SKM-1 (cell line): Measurements from ENCODE around the gene IGIP.

Experiments
- DNase-seq: peaks from one replicate; lab custom pipeline; 2025; ENCODE audit not compliant: unreplicated experiment; lab: John Stamatoyannopoulos, UW

The IGIP gene

DNA sequence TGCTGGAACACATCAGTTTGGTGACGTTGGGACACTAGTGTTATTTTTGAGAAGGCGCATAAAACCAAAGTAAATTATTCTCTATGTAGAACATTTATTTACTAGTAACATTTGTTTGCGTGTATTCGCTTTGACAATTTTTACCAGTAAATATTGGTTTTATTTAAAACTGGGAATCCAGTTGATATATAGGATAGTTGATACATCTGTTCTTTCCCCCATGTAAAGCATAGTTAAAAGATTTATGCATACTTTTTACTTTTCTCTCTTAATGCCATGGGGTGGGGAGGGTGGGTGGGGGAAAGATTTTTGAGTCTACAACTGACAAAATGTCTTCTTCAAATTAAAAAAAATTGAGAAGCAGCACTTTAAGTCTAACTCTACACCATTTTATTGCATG lies at the start of gene IGIP:
Gene IGIP (plus strand): TSS at position 301 of the 400 bp plus-strand sequence. CDS start 2,540 bp downstream, outside the sequence.
- no peak for DNase-seq

DNA sequence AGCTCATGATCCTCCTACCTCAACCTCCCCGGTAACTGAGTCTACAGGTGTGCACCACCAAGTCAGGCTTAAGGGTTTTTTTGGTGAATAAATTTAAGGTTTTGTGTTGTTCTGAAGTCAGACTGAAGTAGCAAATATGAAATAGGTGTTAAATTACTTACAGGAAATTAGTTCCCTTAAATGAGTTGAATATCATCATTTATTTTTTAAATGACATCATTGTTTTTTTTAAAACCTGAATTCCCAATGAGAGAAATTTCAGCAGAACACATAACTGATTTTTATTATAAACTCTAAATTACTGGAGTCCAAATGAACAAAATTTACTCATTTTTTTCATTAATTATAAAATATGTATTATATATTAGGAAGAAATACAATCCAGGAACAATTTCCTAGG lies 49.6 kb upstream of the IGIP start:
- DNase-seq = no peak

DNA sequence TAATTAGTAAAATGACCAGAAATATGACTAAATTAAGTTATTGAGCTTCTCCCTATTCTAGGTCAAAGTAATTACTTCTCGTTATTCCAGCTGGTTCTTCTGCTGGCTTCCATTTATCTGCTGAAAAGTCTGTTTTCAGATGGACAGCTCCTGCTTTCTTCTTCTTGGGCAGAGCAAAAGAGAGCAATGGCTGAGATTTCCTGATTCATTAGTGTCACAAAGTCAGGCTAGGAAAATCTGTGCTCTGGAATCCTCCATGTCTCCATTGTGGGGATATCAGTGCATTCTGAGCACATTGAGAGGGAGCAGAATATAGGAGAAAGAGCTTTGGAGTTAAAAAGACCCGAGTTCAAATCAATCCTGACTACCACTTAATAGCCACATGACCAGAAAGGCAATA lies 48.9 kb upstream of the IGIP start:
- DNase-seq = no peak

DNA sequence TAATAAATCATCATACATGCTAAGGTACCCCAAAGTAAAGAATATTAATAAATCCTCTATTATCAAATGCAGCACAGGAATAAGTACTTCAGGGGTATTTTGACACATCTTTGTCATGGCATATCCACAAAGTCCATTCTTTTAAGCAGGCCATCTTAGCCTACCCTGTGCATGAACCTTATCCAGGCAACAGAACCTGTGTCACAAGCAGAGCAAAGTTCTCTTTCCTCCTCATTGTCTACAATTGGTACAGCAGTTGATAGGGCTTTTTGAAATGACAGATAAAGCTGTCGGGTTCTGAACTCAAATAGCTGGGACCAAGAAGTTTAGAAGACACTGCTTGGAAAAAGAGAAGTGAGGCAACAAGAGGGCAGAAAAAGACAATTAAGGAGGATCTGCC lies 42.6 kb upstream of the IGIP start:
- DNase-seq = no peak

DNA sequence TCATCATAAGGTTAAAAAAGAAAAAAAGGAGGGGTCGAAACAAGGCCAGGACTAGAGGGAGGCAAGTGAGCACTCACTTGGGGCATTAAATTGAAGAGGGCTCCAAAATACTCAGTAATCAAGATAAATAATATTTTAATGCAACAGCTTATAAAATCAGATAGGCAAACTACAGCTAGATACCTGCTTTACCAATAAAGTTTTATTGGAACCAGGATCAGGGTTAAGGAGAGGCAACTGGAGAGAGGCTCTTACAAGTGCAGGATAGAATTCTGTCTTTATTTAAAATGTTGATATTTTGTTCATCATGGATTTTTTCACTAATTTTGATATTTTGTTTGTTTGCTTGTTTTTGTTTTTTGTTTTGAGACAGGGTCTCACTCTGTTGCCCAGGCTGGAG lies 42.1 kb upstream of the IGIP start:
- DNase-seq = no peak

DNA sequence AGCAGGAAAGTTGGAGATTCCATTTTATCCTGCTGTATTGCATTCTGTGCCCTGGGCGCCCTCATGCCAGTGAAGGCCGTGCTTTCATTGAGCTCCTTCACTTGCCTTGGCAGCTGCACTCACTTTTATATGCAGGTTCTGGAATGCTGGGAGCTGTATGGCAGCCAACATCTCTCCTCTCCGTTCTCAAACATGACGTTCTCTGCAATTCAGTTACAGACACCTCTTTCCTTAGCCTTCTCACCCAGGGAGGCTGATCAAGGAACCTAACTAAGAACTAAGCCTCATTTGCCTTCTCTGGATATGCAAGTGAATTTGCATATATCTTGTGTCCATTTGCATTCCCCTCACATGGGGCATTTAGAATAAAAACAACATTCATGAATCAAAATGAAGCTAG lies 41.2 kb upstream of the IGIP start:
- no peak for DNase-seq

DNA sequence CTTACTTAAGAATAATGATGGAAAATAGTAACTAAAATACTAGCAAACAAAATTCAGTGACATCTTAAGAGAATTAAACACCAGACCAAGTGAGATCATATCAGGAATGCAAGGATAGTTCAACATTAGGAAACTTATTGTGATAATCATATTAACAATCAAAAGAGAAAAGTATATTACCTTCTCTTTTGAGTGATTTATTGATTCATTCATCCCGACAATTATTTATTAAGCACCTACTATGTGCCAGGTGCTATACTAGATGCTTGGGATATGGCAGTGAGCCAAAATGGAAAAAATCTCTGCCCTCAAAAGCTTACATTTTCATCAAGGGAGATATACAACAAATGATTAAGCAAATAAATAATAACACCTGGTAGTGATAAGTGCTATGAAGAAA lies 35.5 kb upstream of the IGIP start:
- no peak for DNase-seq

DNA sequence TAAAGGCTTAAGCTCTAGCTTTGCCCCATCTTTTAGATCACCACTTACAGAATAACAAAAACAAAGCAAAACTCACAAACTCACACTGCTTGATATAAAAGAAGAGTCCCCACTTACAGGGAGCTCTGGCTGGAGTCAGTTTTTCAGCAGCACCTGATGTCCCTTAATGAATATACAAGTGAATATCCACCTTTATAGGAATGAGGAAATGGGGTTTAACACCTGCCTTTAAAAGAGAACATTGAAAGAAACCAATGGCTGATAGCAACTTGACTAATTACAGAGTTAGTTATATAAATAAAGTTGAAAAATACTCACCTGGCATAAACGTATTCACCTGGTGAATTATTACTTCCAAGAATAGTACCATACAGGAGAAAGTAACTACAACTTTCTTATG lies 32.6 kb upstream of the IGIP start:
- no peak for DNase-seq

DNA sequence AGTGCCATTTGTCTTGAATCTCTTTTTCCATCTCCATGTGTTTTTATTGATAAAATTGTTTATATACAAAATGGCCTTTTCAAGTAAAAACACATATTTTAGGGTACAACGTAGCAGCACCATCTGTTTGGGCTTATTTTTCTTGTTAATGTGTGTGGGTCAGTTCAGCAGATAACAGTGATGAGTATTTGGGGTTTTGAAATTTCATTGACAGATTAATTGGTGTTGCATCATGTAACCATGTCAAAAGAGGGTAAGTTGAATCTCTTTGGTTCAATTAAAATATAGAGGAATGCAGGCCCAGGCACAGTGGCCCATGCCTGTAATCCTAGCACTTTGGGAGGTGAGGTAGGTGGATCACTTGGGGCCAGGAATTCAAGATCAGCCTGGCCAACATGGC lies 31.9 kb upstream of the IGIP start:
- DNase-seq = no peak

DNA sequence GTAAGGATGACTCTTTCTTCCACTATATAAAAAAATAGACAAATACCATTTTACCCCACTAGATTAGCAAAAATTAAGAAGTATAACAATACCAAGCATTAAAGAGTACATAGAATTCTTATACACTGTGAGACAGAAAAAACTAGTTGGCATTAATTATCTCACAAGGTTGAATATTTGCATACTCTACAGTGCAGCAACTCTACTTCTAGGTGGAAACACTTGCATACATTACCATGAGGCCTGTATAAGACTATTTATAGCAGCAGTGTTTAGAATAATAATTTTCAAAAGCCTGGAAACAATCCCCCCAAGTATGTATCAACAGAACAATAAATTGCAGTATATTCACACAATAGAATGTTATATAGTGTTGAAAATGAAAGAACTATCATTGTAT lies 30.8 kb upstream of the IGIP start:
- DNase-seq = no peak

DNA sequence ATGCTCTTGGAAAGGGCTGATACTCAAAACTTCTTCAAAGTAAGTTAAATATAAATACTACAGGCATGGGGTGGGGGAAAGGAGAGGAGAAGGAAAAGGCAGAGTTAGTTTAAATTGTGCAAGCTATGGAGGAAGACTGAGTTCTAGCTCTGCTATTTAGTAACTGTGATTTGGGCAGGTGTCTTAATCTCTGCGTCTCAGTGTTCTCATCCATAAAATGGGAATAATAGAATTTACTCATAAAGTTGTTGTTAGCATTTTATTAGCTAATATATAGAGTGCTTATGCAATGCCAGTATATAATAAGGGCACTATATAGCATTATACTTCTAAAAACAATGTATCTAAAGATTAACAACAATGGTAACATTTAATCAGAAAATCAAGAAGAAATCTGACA lies 24.6 kb upstream of the IGIP start:
- no peak for DNase-seq

DNA sequence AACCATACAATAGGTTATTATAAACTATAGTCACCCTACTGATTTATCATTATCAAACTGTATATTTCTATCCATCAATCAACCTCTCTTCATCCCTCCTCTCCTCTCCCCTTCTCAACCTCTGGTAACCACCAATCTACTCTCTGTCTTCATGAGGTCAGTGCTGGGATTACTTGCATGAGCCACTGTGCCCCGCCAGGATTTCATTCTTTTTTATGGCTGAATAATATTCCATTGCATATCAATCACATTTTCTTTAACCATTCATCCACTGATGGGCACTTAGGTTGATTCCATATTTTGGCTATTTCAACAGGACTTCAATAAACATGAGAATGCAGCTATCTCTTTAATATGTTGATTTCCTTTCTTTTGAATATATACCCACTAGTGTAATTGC lies 22.6 kb upstream of the IGIP start:
- DNase-seq = no peak

DNA sequence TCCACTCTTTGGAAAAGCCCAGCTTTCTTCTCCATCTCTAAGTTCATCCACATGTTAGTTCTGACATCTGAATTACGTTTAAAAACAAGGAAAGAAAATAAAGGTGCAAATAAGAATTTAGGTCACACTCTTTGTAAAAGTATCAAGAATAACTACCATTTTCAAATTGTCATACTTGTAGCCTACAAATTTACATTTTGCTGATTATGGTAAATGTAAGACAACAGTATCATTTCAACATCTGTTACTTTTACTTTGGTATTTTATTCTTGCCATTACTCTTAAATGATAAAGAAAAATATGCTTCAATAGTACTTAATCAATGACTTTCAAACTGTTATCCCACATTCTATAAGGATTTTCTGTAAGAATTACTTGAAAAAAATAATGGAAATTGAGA lies 21.6 kb upstream of the IGIP start:
- DNase-seq = no peak

DNA sequence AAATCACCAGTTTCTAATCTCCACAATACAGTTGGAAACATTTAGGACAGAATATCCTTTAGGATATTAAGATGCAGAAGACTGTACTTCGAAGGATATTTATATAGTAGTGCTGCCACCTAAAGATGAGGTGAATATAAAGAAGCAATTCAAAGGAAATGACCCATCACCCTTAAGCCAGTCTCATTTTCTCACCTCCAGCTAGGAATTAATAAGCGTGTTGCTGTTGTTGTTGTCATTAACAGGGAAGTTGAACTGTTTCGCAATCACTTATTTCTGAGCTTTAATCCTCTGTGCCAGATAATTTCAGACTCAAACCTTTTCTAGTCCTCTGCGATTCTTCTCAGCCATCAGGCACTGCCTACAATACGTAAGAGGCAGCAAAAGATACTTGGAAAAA lies 19.6 kb upstream of the IGIP start:
- DNase-seq = no peak

DNA sequence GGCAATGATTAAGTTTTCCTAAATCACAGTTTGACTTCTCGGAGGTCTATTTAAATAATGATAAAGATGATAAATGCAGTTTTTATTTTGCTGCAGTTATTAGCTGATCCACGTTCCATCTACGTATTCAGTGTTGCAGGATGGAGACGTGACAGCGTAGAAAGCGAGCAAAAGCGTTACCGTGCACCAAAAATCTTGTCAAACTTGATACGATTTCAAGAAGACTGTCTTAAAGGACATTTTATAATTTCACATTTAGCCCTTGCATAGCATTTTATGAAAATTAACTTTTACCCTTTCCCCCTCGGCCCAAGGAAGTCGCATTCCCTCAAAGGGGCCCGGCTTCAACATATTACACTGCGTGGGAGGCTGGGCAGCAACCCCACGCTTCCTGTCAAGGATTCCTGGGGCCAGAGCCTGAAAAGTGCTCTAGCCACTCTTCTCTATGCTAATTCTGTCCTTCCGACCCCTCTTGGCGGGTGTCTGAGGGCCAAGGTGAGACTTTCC lies 18.9 kb upstream of the IGIP start:
- no peak for DNase-seq

DNA sequence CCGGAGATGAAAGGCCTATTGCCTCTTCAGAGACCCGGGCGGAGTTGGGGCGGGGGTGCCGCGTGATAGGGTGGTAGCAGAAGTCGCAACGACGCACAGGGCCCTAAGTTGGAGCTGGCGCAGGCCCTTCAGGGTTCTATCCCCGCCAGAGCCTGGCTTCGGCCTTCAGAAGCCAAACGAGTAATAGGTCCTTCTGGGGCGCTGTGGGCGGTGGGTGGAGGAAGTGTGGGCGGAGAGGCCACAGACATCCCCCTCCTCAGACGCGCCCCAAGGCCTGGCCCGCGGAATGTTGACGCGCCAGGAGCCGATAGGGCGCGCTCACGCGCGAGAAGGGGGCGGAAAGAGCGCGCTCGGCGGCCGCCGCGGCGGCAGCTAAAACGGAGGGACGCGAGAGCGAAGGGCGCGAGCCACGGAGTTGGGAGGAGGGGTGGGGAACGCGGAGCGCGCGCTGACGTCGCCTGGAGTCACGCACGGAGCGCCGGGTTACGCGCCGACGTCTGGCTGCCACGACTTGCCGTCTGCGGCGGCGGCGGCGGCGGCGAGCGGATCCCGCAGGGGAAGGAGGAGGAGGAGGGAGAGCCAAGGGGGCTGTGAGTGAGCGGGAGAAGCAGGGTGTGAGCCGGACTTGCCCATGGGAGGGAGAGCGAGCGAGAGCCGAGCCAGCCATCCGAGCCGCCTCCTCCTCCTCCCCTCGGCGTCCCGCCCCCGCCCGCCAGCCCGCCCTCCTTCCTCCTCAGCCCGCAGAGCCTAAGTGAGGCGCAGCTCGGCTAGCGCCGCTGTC lies 18.2 kb upstream of the IGIP start:
- peak; percentile 84 for DNase-seq

DNA sequence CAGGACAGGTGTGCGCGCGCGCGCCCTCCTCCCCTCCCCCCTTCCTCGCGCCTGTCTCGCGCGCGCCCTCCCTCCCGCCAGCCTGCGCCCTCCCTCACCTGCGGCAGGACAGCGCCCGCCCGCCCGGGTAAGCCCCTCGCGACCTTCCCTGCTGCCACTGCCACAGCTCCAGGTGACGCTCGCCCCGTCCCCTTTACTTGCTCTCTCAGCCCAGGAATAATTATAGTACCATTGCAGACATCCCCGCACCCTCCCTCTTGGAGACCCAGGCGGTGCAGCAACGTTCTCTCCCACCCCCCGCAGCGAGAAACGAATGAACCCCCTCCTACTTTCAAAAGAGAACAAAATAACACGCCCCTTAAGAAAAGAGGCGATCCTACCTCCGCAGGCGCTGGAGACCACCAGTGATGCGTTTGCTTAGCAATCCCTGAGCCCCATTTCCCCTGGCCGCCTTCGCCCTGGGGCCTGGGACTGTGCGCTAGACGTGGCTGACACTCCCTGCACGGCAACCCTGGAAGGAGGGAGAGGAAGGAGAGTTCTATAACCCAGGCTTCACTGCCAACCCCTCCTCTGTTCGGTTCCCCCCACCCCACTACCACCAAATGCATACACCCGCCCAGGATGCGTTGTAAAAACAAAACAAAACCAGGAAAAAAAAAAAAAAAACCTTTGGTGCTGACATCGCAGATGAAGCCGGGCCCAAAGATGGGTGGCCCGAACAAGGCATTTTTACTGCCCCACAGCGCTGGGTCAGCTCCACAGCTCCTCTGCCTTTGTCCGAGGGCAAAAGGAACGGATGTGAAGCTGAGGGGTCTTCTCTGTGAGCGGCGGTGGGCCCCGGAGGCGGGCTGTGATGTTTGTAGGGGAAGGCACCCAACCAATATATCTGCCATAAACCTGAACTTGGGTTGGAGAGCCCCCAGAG lies 17.4 kb upstream of the IGIP start:
- no peak for DNase-seq

DNA sequence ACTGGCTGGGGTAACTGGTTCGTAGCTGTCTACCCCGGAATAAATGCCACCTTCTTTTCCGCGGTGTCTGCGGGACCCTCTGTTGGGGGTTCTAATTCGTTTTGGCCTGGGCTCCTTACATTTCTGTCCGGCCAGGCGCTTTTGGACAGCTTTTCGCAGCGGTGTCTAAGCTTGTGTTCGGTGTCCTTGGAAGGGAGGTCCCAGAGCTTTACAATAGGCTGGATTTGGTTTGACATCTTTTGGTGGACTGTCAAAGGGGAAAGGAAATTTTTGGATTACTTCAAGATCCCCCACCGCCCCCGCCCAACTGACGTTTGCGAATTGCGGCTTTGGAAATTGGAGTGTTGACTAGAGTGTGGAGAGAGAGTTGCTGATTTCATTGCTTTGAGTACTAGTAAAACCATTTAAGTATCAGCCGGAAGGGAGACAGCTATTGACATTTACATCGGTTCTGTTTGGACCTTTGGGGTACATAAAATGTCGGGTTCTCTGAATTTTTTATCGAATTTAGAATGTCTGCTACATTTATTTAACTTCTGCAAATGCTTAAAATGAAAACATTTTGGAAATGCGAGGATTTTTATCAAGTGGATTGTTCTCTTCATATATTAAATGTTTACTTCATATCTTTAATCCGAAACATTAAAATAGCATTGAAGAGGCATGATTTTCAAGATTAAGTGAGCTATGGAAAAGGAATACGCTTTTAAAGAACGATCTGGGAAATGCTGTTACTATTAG lies 16.5 kb upstream of the IGIP start:
- no peak for DNase-seq

DNA sequence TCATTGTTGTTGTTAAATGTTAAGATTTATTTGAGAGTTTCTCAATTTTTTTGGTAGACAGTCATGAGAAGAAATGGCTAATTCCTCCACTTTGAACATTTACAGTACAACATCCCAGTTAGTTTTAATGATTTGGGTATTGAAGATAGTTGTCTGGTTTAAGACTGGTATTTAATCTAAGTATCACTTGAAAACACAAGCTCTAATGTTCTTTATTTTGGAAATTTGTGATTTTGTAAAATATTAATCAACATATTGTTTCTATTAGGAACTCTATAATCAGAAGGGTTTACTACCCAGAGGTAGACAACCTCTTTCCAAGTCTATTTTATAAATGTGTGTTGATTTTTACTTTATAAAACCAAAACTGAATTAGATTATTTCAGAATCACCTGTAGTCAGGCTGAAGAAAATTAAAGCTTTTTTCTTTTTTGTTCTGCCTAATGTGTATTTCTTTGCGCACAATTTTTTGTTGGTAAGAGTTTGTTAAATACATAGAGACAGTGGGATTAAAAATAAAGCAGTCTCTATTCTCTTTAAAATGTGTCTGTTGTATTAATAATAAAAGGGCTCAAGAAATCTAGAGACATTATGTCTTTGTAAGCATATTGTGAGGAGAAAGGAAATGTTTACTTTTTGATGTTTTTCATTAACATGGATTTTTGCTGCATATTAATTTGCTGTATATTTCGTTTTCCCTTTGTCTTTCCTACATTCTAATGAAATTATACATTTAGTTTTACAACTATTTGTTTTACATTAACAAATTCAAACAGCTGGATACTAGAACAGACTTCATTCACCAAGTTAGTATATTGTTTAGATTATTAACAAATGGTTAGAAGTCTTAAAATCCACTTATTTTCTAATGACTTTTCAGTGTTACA lies 15.7 kb upstream of the IGIP start:
- no peak for DNase-seq

DNA sequence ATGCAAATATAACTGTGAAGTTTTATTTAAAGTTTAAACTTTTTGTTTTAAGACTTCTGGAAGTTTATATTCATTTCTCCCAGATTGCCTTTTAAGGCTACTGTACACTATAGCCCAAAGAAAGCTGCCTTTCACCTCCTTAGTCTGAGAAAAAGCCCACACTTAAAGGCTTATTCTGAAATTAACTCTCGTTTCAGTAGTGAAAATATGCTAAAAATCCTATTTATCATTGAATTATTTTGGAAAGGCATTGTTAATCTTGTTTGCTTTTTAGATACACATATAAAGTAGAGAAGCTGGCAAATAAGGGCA lies 15.1 kb upstream of the IGIP start:
- no peak for DNase-seq
